ENCODE results near the gene TIGD1.

DNA sequence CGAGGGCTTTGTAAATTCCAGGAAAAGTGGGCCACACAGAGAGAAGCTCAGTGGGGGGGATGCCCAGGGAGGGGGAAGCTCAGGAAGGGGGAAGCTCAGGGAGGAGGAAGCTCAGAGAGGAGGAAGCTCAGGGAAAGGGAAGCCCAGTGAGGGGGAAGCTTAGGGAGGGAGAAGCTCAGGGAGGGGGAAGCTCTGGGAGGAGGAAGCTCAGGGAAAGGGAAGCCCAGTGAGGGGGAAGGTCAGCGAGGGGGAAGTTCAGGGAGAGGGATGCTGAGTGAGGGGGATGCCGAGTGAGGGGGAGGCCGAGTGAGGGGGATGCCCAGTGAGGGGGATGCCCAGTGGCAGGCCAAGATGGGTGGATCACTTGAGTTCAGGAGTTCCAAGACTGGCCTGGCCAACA, 11.7 kb downstream of the TIGD1 start:
- TF ChIP-seq, protein P1, sequence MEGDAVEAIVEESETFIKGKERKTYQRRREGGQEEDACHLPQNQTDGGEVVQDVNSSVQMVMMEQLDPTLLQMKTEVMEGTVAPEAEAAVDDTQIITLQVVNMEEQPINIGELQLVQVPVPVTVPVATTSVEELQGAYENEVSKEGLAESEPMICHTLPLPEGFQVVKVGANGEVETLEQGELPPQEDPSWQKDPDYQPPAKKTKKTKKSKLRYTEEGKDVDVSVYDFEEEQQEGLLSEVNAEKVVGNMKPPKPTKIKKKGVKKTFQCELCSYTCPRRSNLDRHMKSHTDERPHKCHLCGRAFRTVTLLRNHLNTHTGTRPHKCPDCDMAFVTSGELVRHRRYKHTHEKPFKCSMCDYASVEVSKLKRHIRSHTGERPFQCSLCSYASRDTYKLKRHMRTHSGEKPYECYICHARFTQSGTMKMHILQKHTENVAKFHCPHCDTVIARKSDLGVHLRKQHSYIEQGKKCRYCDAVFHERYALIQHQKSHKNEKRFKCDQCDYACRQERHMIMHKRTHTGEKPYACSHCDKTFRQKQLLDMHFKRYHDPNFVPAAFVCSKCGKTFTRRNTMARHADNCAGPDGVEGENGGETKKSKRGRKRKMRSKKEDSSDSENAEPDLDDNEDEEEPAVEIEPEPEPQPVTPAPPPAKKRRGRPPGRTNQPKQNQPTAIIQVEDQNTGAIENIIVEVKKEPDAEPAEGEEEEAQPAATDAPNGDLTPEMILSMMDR (IDR thresholded peaks at IDR 0.05), result no peak
- TF ChIP-seq EP300 (IDR thresholded peaks at IDR 0.05) (no peak), POLR2A (IDR thresholded peaks at IDR 0.05) (no peak)
